MM.1S (cell line): ENCODE data around the gene CLK4.

Experiments used
- DNase-seq: peaks from one replicate; pipeline ENCODE4 v3.0.0-alpha.2; 2015
- H2AFZ ChIP-seq: fragments of 300-600 bp; sonication (generic); 2 replicates; pipeline ENCODE4 v1.6.0; 2016; ENCODE audit warnings: antibody characterized with exemption, low read length
- H3F3A ChIP-seq: fragments of 300-600 bp; sonication (generic); 2 replicates; pipeline ENCODE4 v1.6.1; 2016; ENCODE audit warnings: mild to moderate bottlenecking, antibody characterized with exemption, low read length, moderate library complexity, mixed read lengths; ENCODE audit not compliant: insufficient read depth
- H3K27ac ChIP-seq: fragments of 300-600 bp; sonication (generic); 2 replicates; pipeline ENCODE4 v1.5.1; 2016; ENCODE audit warnings: mild to moderate bottlenecking, low read length
- H3K27me3 ChIP-seq: fragments of 300-600 bp; sonication (generic); replicated peaks from 2 replicates; pipeline ENCODE4 v1.6.0; 2016; ENCODE audit warnings: low read length; ENCODE audit not compliant: insufficient read depth
- H3K36me3 ChIP-seq: fragments of 300-600 bp; sonication (generic); replicated peaks from 2 replicates; pipeline ENCODE4 v1.6.1; 2016; ENCODE audit warnings: mild to moderate bottlenecking, low read length, mixed read lengths; ENCODE audit not compliant: insufficient read depth
- H3K4me1 ChIP-seq: fragments of 300-600 bp; sonication (generic); 2 replicates; pipeline ENCODE4 v1.6.1; 2016; ENCODE audit warnings: low read length, mixed read lengths
- H3K4me2 ChIP-seq: fragments of 300-600 bp; sonication (generic); 2 replicates; pipeline ENCODE4 v1.6.0; 2016; ENCODE audit warnings: low read depth, low read length
- H3K4me3 ChIP-seq: fragments of 300-600 bp; sonication (generic); 2 replicates; pipeline ENCODE4 v1.5.1; 2016; ENCODE audit warnings: low read length, mixed read lengths
- H3K79me2 ChIP-seq: fragments of 300-600 bp; sonication (generic); 2 replicates; pipeline ENCODE4 v1.6.1; 2016; ENCODE audit warnings: mixed run types, low read length, mixed read lengths
- H3K9ac ChIP-seq: fragments of 300-600 bp; sonication (generic); 2 replicates; pipeline ENCODE4 v1.6.1; 2016; ENCODE audit warnings: low read length, mixed read lengths
- H3K9me2 ChIP-seq: fragments of 300-600 bp; sonication (generic); replicated peaks from 2 replicates; pipeline ENCODE4 v1.6.1; 2016; ENCODE audit warnings: mild to moderate bottlenecking, low read length, mixed read lengths; ENCODE audit not compliant: insufficient read depth
- H3K9me3 ChIP-seq: fragments of 300-600 bp; sonication (generic); replicated peaks from 2 replicates; pipeline ENCODE4 v1.6.1; 2016; ENCODE audit warnings: mild to moderate bottlenecking, low read length, mixed read lengths; ENCODE audit not compliant: insufficient read depth
- H4K20me1 ChIP-seq: fragments of 300-600 bp; sonication (generic); 2 replicates; pipeline ENCODE4 v1.6.1; 2016; ENCODE audit warnings: mild to moderate bottlenecking, low read length, moderate library complexity, mixed read lengths; ENCODE audit not compliant: insufficient read depth
- EZH2 ChIP-seq: fragments of 300-600 bp; sonication (generic); optimal IDR thresholded peaks from 2 replicates; pipeline ENCODE3; 2017; ENCODE audit warnings: low read depth, mild to moderate bottlenecking, antibody characterized with exemption, low read length, mixed read lengths
- EZH2phosphoT487 ChIP-seq: fragments of 300-600 bp; sonication (generic); IDR thresholded peaks from 2 replicates; pipeline ENCODE4 v1.6.1; 2018; ENCODE audit warnings: antibody characterized with exemption, low read length
- TF ChIP-seq, protein P1 (sequence below): fragments of 300-600 bp; sonication (generic); IDR thresholded peaks from 2 replicates; pipeline ENCODE4 v1.5.1; 2016; ENCODE audit warnings: antibody characterized with exemption, low read length, mixed read lengths

CLK4 gene

DNA sequence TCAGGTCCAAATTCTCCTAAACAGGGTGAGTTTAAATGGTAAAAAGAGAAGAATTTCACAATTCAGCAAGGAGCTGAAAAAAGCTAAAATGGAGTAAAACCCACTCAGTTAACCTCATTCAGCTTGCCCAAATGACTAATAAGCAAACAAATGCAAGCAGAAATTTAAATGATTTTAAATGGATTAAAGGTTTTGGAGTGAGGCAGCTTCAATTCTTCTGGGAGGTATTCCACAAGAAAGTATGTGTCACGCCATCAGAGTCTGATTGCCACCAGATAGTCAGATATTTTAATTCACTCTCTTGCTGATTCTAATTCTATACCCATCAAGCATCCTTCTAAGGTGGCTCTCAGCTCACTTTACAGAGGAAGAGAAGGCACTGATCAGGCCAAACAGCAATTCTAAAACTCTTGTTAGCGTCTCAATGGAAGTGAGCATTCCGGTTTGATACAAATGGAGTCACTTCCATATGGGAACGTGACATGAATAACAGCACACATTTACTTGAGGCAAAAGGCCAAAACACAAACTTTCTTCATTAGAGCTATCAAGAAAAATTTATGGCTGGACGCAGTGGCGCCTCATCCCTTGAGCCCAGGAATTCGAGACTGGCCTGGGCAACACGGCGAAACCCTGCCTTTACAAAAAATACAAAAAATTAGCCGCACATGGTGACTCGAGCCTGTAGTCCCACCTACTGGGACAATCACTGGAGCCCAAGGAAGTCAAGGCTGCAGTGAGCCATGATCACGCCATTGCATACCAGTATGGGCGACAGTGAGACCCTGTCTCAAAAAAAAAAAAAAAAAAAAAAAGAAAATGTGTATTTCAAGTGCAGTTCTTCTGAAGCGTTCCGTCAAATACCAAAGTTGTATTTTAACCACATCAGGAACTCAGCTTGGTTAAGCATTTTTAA lies 2.0 kb downstream of the CLK4 start:
- Histone ChIP-seq H3K9me3 (no peaks in the 10 kb centered on the region), H3F3A (peaks cover 5% of the 10 kb centered on the region; the same call in 1 of the 2 replicates), H2AFZ (no peak overlapping the region), H4K20me1 (0 out of 2 replicates have a peak, but pooled peaks cover 14% of the 10 kb centered on the region), H3K27me3 (no peaks in the 10 kb centered on the region), H3K4me2 (peak overlapping the region; percentile 78), H3K9me2 (no peaks in the 10 kb centered on the region), H3K36me3 (peaks cover 15% of the 10 kb centered on the region; the same call in 1 of the 2 replicates), H3K9ac (peak overlapping the region; percentile 98; the same call in 1 of the 2 replicates), H3K4me3 (peak overlapping the region; percentile 86), H3K27ac (no peak overlapping the region), H3K79me2 (peaks cover 69% of the 10 kb centered on the region), H3K4me1 (peaks cover 9% of the 10 kb centered on the region; the same call in 1 of the 2 replicates)
- no peak for DNase-seq
- TF ChIP-seq EZH2 (no peak), EZH2phosphoT487 (no peak)
- TF ChIP-seq, protein P1, sequence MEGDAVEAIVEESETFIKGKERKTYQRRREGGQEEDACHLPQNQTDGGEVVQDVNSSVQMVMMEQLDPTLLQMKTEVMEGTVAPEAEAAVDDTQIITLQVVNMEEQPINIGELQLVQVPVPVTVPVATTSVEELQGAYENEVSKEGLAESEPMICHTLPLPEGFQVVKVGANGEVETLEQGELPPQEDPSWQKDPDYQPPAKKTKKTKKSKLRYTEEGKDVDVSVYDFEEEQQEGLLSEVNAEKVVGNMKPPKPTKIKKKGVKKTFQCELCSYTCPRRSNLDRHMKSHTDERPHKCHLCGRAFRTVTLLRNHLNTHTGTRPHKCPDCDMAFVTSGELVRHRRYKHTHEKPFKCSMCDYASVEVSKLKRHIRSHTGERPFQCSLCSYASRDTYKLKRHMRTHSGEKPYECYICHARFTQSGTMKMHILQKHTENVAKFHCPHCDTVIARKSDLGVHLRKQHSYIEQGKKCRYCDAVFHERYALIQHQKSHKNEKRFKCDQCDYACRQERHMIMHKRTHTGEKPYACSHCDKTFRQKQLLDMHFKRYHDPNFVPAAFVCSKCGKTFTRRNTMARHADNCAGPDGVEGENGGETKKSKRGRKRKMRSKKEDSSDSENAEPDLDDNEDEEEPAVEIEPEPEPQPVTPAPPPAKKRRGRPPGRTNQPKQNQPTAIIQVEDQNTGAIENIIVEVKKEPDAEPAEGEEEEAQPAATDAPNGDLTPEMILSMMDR: no peak

DNA sequence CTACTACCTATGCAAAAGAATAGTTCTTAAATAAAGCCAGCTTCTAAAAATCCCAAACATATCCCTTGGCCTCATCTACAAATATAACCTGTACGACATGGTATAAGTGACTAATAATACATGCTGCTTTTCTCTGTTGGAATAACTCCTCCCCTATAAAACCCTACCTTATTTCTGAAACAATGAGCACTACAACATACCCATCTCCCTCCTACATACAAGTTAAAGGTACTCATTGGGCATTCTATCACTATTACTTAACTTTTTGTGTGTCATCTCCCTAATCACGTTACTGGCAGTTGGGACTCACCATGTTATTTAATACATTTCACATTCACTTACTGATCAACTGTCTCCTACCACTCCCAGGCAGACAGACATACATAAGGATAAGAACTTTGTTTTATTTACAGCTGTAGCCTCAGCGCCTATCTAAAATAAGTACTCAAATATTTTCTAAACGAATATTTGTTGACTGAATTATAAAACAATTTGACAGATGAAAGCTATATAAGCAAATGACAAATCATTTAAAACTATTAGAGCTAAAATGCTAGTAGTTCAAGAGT lies 4.1 kb downstream of the CLK4 start:
- no peak overlapping the region for H3K27ac ChIP-seq
- H4K20me1 ChIP-seq: 0 out of 2 replicates have a peak, but pooled peaks cover 14% of the 10 kb centered on the region
- H3K36me3 ChIP-seq: peaks cover 27% of the 10 kb centered on the region
- peaks cover 5% of the 10 kb centered on the region; the same call in 1 of the 2 replicates for H3F3A ChIP-seq
- H3K4me3 ChIP-seq: no peak overlapping the region
- peaks cover 9% of the 10 kb centered on the region; the same call in 1 of the 2 replicates for H3K4me1 ChIP-seq
- no peak overlapping the region for H3K9ac ChIP-seq
- H3K9me2 ChIP-seq: no peaks in the 10 kb centered on the region
- no peak overlapping the region for H2AFZ ChIP-seq
- no peaks in the 10 kb centered on the region for H3K27me3 ChIP-seq
- TF ChIP-seq EZH2phosphoT487: no peak
- no peak for TF ChIP-seq EZH2
- TF ChIP-seq, protein P1: no peak
- H3K4me2 ChIP-seq: no peak overlapping the region
- DNase-seq: no peak
- peaks cover 84% of the 10 kb centered on the region for H3K79me2 ChIP-seq
- H3K9me3 ChIP-seq: no peaks in the 10 kb centered on the region

DNA sequence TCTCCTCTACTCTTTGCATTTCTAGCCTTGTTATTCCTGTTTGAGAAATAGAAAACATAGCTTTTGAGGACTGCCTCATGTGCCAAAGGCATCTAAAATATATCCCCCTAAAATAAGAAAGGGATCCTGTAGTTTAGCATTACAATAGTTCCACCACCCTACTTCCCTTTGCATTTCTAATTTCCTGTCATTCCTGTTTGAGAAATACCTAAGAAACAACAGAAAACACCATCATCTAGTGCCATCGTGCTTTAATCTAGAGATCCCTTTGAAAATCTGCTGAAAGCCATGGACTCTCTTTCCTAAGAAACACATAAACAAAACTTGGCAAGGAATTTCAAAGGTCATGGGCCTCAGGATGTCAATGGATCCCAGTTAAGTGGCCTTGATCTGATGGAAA lies 7.5 kb downstream of the CLK4 start:
- H4K20me1 ChIP-seq: 0 out of 2 replicates have a peak, but pooled peaks cover 7% of the 10 kb centered on the region

More for the DNA sequence above, 7.5 kb downstream of the CLK4 start:
- H3K9ac ChIP-seq: no peak overlapping the region
- no peaks in the 10 kb centered on the region for H3F3A ChIP-seq
- DNase-seq: no peak
- no peak overlapping the region for H3K4me3 ChIP-seq
- H3K4me2 ChIP-seq: no peak overlapping the region
- H3K27ac ChIP-seq: no peak overlapping the region
- no peaks in the 10 kb centered on the region for H3K9me2 ChIP-seq
- peaks cover 75% of the 10 kb centered on the region for H3K79me2 ChIP-seq
- TF ChIP-seq, protein P1: no peak
- no peak for TF ChIP-seq EZH2phosphoT487
- no peak for TF ChIP-seq EZH2
- peaks cover 36% of the 10 kb centered on the region for H3K36me3 ChIP-seq
- H2AFZ ChIP-seq: no peak overlapping the region
- H3K27me3 ChIP-seq: no peaks in the 10 kb centered on the region
- peaks cover 3% of the 10 kb centered on the region; the same call in 1 of the 2 replicates for H3K4me1 ChIP-seq
- no peaks in the 10 kb centered on the region for H3K9me3 ChIP-seq
